ELF-1 (cell line): ENCODE results near the gene PRKAG2.
"Not testable (repeated sequence)": the region's sequence is repeated elsewhere in the genome, so short reads cannot be mapped to it uniquely, and the experiment has no call there.

Experiments used
- DNase-seq: peaks from one replicate; pipeline ENCODE4 v3.0.0-alpha.2; 2016; ENCODE audit warnings: low read depth, low spot score

PRKAG2 gene

GRCh38 chr7:151592868-151593486 lies 283.9 kb downstream of the PRKAG2 start:
- no peak for DNase-seq

GRCh38 chr7:151592330-151592729 lies 284.6 kb downstream of the PRKAG2 start:
- no peak for DNase-seq

- DNase-seq, result no peak
Measured at GRCh38 chr7:151591866-151592265, 285.0 kb downstream of the PRKAG2 start.

GRCh38 chr7:151590850-151591771 lies 285.8 kb downstream of the PRKAG2 start:
- no peak for DNase-seq

GRCh38 chr7:151590071-151590849 lies 286.7 kb downstream of the PRKAG2 start:
- DNase-seq, result no peak

GRCh38 chr7:151588982-151589381 lies 287.9 kb downstream of the PRKAG2 start:
- no peak for DNase-seq

GRCh38 chr7:151586531-151587260 lies 290.2 kb downstream of the PRKAG2 start:
- DNase-seq, result no peak

GRCh38 chr7:151585744-151586393 lies 291.0 kb downstream of the PRKAG2 start:
- no peak for DNase-seq

GRCh38 chr7:151581741-151582140 lies 295.2 kb downstream of the PRKAG2 start:
- DNase-seq, result no peak

GRCh38 chr7:151579644-151580043 lies 297.3 kb downstream of the PRKAG2 start:
- no peak for DNase-seq

GRCh38 chr7:151575410-151575809 lies 301.5 kb downstream of the PRKAG2 start:
- DNase-seq, result no peak

GRCh38 chr7:151573046-151573445 lies 303.9 kb downstream of the PRKAG2 start:
- DNase-seq, result not testable (repeated sequence)

GRCh38 chr7:151572136-151572535 lies 304.8 kb downstream of the PRKAG2 start:
- DNase-seq, result no peak

GRCh38 chr7:151571471-151571870 lies 305.4 kb downstream of the PRKAG2 start:
- no peak for DNase-seq

- DNase-seq, result no peak
Measured at GRCh38 chr7:151570366-151570915, 306.5 kb downstream of the PRKAG2 start.

GRCh38 chr7:151568956-151569940 lies 307.7 kb downstream of the PRKAG2 start:
- no peak for DNase-seq

- DNase-seq, result peak; percentile 17
Measured at GRCh38 chr7:151566897-151567320, 310.0 kb downstream of the PRKAG2 start.

GRCh38 chr7:151565541-151565940 lies 311.4 kb downstream of the PRKAG2 start:
- DNase-seq, result no peak

- DNase-seq, result no peak
Measured at GRCh38 chr7:151560243-151560642, 316.7 kb downstream of the PRKAG2 start.
